NK-92 (cell line): ENCODE data around the gene COL27A1.

Source experiments
- DNase-seq: peaks from one replicate; lab custom pipeline; 2025; ENCODE audit not compliant: unreplicated experiment; lab: John Stamatoyannopoulos, UW

Gene COL27A1

DNA sequence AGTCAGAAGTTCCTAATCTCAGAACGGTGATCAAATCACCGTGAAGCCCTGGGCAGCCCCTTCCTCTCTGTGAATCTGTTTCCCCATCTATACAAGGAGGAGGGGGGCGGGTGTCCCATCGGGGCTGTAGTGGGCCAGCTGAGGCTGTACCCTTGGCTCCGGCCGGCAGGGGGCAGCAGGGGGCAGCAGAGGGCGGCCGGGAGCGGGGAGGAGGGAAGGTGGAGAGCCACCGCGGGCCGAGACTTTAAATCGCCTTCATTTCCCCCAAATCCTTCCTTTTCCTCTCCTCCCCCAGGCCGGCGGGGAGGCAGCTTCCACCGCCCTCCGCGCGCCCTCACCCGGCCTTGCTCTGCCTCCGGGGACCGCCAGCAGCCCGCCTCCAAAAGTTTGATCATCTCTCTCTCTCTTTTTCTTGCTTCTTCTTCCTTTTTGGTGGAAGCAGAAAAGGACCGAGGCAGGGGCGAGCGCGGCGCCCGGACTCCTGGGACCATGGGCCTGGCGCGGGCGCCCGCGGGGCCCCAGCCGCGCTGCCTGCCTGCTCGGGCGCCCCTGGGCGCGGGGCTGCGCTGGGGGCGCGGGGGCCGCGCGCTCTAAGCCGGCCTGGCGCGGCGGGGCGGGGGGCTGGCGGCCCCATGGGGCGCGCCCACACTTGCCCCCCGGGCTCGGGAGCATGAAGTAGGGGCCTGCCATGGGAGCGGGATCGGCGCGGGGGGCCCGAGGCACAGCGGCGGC is at the start of gene COL27A1:
Gene COL27A1, plus strand, starts transcription at position 275 of the 732 bp plus-strand sequence. Its CDS starts 414 bp downstream, at position 689.
- DNase-seq, result no peak

DNA sequence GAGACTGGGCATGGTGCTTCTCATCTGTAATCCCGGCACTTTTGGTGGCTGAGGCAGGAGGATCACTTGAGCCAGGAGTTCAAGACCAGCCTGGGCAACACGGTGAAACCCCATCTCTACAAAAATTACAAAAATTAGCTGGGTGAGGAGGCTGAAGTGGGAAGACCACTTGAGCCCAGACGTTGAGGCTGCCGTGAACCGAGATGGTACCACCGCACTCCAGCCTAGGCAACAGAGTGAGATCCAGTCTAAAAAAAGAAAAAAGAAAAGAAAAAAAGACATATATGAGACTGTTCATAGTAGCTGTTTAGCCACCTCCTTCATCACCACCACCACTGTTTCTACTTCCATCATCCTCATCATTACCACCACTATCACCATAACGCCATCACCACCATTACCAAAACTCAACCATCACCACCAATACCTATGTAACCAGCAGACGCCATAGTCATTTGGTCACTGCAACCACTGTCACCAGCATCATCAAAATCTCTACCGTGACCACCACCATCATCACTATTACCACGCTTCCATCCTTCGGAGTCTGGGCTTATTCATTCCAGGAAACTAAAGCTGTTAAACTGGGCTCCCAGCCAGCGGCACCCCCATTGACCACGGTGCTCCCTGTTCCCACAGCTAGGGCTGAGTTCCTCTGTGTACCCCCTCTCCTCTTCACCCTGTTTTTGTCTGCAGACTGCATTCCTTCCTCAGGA is 47.9 kb upstream of the COL27A1 start:
- DNase-seq, result no peak

- no peak for DNase-seq
Observed at GRCh38 chr9:114108016-114108833, 47.1 kb upstream of the COL27A1 start.

GRCh38 chr9:114109124-114109523 is 46.2 kb upstream of the COL27A1 start:
- DNase-seq, result no peak

DNA sequence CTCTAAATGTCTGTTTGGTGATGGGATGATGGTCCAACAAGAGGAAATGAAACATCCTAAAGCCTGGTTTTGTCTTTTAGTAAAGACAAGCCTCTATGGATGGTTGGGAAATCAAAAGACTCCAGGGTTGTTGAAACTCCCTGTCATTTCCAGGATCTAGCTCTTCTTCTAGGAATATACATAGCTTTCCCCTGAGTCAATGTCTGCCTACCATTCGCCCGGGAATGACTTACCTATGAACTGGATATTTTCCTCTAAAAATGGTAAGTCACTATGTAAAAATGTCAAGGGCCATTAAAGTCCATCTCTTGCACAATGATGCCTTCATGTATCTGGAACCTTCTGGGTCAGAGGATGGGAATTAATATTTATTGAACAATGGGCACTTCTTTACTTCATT is 45.2 kb upstream of the COL27A1 start:
- no peak for DNase-seq

GRCh38 chr9:114112325-114112724 is 43.0 kb upstream of the COL27A1 start:
- no peak for DNase-seq

DNA sequence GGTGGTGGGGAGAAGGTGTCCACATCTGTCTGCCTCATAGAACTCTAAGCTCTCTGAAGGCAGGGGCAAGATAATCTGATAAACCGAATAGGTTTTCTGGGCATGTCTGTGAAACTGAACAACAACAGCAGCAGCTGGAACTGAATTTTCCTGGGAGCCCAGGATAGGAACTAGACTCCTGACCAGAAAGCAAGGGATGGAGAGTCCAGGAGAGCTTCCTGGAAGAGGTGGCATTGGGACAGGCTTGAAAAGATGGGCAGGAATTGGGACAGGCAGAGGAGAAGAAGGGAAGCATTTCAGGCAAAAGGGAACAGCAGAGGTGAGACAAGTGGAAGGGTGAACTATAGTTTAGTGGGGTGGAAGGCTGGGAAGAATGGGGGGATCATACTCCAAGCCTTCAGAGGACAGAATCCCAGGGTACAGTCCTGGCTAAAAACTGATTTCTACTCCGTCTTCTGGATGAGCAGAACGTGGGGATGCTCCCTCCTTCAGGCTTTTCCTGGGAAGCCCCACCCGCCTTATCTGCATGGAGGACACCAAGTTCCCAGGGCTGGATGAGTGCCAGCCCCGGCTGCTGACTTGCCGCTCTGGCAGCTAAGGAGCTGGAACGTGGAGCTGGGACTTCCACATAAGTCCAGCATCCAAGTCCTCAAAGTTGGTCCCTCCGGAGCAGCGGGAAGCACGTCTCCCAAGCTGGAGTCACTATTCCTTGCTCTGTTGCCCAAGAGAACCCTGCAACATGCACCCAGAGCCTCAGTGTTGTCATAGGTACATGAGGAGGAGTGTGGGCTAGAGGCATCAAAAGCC is 42.4 kb upstream of the COL27A1 start:
- no peak for DNase-seq

GRCh38 chr9:114114364-114114763 is 41.0 kb upstream of the COL27A1 start:
- no peak for DNase-seq

- no peak for DNase-seq
Observed at GRCh38 chr9:114115654-114116125, 39.6 kb upstream of the COL27A1 start.

GRCh38 chr9:114116126-114116747 is 39.1 kb upstream of the COL27A1 start:
- no peak for DNase-seq

- DNase-seq, result no peak
Observed at GRCh38 chr9:114117614-114117995, 37.7 kb upstream of the COL27A1 start.

GRCh38 chr9:114117996-114118830 is 37.1 kb upstream of the COL27A1 start:
- DNase-seq, result no peak

DNA sequence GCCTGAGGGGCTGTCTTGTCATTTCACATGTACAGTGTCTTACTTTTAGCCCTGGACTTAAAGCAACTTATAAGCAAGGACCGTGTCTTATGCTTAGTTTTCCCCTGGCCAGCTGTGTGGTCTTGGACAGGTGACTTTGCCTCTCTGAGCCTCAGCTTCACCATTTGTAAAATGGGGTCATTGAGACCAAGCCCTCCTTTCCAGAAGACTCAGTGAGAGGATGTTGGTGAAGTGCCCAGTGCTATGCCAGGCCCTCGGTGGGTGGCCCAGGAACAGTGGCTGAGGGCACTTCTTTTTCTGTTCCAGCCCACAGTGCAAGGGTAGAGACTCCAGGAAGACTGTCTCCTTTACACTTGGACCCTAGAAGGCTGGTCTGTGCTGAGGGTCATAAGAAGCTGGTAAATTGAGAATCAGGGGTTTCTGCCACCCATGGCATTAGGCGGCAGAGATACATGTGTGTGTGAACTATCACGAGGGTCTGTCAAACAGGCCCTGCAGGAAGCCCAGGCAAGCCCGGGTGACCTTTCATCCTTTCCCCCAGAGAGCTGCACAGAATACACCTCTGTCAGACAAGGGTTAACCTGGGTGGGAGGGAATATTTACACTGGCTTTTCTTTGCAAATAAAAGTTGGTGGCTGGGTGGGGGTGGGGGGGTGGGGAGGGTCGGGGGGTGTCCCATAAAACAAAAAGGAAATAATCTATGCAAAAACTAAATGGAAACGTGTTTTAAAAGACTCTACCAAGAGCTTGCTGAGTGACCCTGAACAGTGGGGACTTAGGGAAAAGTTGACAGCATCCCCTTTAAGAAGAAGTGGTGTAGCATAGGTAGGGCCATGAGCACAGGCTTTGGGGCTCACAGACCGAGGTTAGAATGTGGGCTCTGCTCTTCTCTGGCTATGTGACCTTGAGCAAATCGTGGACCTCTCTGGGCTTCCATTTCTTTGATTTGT is 35.8 kb upstream of the COL27A1 start:
- no peak for DNase-seq

DNA sequence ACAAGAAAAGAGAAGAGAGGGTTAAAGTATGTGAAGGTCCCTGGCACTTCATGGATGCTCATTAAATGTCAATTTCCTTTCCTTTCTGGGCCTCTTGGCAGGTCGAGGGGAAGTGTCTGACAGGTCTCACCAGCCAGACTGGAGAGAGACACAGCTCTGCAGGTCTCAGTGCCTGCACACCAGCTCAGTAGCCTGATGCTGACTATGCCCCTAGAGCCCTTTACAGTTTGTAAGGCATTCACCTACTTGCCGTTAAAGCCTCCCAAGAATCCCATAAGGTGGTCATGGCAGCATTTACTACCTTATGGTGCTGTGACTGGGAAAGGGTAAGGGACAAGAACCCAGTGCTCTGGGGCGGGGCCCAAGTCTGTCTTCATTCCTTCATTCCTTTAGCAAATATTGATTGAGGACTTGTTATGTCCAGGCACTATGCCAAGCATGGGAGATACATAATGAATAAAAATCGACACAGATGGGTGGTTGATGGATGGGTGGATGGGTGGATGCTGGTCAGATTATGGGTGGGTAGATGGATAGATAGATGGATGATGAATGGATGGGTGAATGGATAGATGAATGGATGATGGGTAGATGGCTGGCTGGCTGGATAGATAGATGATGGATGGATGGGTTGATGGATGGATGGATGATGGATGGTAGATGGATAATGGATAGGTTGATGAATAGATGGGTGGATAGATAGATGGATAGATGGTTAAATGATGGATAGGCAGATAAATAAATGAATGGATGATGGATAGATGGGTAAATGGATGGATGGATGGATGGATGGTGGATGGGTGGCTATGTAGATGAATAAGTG is 34.9 kb upstream of the COL27A1 start:
- no peak for DNase-seq

DNA sequence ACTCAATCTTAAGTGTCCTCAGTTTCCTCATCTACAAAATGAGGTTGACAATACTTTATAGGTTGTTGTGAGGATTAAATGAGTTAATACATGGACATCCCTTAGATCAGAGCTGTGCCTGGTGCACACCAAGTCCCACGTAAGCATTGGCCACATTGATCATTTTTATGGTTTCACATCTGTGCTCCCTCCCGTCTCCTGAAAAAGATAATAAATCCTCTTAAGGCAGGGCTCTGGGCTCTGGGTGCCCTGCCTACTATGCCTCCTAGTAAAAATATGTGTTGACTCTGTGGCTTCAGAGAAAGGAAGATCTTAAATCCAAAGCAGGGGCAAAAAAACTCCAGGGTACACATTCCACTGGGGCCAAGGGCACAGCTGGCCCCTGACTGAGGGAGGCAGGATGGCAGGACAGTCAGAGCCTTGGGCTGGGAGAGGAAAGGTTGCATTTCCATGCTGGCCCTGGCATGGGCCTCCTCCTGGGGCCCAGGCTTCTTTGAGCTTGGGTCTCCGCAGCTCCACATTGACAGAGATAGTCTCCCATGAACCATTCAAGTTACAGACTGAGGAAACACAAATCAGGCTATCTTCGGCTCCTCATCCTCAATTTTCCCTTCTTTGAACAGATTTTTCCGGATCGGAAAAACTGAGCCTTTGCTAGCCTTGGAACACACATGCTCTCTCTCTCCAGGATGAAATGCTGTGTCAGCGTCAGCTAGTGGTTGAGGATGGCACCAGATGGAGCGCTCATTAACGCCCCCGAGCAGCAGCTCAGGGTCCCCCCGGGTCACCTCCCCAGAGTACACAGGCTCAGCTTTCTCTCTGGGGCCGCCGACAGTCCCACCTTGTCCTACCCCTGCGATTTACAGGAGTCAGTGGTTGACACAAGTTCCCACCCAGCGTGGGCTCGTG is 33.9 kb upstream of the COL27A1 start:
- no peak for DNase-seq
